Glomerular visceral epithelial cell (primary cell): Measurements from ENCODE around the gene UROC1.

Experiments
- DNase-seq: peaks from one replicate; pipeline ENCODE4 v3.0.0-alpha.2; 2016; ENCODE audit errors: extremely low spot score

The UROC1 gene

GRCh38 chr3:126494970-126495230 lies 22.7 kb downstream of the UROC1 start:
- no peak for DNase-seq

DNA sequence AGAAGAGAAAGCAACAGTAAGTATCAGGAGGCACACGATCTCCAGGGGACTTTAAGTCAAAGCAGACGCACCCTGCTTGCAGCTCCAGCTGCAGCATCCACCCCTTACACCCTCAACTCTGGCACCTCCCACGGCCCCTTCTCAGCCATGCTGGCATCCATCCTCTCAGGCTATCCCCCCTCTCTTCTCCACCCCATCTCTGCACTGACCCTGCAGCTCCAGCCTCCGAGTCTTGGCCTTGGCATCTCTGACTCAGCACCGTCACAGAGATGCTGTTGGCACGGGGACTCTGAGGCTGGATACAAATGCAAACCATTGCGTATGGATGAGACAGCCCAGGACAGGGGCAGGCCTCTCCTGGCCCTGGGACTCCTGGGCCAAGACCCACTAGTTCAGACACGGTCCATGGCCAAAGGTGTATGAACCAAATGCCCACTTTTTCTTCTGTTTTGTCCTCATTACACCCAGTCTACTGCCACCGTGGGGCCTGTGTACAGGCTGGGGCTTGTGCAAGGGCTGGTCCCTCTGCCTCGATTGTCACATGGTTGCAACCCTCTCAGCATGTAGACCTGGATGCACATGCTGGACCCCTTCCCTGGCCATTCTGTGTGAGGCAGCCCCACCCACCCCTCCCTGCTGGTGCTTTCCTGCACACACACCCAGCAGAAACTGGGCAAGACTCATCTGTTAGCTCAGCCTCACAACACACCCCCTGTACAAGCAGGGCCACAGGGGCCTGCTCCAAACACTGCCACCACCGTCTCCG lies 23.2 kb downstream of the UROC1 start:
- DNase-seq = no peak

DNA sequence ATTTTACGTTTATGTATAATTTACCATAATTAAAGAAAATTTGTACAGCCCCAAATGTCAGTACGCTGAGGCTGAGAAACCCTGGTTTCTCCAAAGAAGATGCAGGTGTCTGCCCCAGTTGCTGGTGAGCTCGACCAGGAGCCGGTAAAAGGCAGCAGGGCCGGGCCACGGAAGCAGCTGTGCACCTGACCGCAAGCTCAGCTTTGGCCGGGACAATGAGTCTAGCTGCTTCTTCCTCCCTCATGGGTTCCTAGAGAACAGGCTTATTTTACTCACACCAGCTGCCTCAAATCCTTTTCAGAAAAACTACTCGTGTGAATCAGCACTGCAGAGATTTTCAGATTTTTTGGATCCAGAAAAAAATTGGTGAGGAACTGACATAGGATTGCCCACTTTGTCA lies 23.8 kb downstream of the UROC1 start:
- DNase-seq = no peak

DNA sequence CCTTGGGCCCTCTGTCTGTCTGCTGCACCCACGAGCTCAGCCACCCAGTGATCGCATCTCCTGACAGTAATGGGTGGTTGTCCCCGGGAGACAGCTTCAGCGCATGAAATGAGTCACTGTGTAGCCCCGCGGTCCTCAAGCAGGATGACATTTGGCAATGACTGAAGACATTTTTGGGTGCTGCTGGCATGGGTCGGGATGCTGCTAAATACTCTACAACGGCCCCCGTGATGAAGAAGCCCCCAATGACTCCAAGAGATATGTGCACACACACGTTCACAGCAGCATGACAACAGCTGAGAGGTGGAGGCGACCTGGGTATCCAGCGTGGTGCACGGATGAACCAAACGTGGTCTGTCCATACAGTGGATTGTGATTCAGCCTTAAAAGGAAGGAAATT lies 24.5 kb downstream of the UROC1 start:
- no peak for DNase-seq

DNA sequence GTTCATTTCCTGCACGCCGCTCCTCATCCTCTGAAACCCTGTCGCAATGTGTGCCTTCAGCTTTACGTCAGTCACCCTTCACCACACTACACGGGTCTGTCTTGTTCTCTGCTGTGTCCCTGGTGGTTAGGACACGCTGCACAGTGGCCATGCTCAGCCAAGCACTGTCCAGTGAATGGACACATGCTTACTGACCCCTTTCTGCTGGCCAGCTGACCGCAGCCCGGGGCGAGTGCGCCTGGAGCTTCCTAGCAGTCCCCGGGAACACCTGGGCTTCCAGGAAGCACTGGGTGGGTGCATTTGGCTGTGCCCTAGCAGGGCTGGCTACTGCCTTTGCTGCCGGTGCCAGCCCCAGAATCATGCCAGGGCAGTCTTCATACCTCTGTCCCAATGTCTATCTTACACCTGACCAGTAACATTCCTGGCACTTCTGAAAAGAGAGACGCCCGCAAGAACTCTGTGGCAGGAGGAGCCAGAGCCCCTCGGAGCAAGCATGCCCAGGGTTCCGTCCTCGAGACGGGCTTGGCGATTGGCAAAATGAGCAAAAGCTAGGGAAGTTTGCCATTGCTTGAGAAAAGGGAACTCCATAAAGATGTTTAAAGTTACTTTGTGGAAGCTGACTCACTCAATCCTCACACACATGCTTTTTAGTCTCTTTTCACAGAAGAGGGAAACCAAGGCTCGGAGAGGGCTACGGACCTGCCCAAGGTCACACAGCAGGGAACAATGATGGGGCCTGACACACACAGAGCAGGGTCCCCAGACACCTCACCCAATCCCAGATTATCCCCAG lies 26.2 kb downstream of the UROC1 start:
- DNase-seq = no peak

- DNase-seq = no peak
These were observed 27.0 kb downstream of the UROC1 start for GRCh38 chr3:126490619-126491018.

DNA sequence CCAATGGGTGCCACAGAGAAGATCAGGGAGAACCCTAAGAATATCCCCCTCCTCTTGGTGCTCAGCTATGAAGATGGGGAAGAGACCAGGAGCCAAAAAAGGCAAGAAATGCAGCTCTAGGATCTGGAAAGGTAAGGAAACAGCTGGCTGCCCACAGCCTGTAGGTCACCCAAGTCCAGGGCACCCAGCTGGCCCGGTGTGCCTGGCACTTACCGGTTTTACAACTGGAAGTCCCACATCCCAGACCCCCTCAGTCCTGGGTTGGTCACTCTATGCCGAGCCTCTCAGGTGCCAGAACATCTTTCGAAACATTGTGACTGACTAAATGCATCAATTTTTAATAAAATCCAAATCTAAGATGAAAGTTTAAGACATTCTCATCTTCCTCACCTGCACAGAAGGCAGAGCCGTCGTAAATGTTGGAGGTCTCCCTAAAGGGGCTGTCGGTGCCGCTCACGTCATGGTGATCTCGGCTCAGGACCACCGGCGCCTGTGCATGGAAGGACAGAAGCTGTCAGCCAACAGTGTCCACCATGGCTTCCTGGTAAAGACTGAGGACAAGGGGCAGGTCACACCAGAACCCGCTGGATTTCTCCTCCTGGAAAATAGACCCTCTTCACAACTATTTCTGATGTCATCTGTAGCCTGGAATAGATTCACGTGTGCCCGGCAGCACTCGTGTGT lies 28.5 kb downstream of the UROC1 start:
- no peak for DNase-seq

- no peak for DNase-seq
These were observed 29.4 kb downstream of the UROC1 start for GRCh38 chr3:126488185-126488584.

- DNase-seq = no peak
These were observed 30.3 kb downstream of the UROC1 start for GRCh38 chr3:126487151-126487771.

GRCh38 chr3:126486360-126486847 lies 31.2 kb downstream of the UROC1 start:
- DNase-seq = no peak

GRCh38 chr3:126485956-126486355 lies 31.6 kb downstream of the UROC1 start:
- no peak for DNase-seq

- DNase-seq = no peak
These were observed 32.2 kb downstream of the UROC1 start for GRCh38 chr3:126485176-126485897.

- no peak for DNase-seq
These were observed 32.9 kb downstream of the UROC1 start for GRCh38 chr3:126484662-126485061.

GRCh38 chr3:126484148-126484547 lies 33.4 kb downstream of the UROC1 start:
- no peak for DNase-seq

- DNase-seq = no peak
These were observed 34.2 kb downstream of the UROC1 start for GRCh38 chr3:126483321-126483761.

DNA sequence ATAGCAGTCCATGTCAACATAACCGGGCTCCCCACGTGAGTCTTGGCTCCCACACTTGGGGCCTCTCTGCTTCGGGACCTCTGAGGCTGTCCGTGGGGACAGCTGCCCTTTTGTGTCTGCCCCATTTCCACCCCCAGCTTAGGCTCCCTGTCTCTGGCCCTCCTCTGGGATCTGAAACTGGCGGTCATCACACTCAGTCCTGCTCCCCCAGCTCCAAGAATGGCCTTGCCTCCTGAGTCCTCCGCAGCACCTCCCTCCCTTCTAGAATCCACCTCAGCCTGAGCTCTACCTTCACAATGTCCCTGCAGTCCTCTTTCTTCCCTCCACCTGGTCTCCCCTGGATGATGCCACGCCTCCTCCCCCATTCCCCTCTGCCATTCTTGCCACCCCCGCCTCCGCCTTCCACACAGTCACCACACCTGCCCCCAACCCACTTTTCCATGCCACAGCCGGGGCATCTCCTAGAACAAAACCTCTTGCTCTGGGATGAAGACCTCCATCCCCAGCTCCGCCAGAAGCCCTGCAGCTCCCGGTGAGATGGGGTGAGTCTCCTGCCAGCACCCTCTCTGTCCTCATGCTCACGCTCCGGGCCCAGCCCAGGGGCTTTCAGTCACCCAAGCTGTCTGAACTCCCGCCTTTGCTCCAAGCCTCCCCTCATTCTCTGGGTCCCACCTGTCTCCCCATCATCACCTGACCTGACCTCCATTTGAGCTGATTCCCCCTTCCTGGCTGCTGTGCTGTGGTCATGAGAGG lies 34.9 kb downstream of the UROC1 start:
- no peak for DNase-seq

DNA sequence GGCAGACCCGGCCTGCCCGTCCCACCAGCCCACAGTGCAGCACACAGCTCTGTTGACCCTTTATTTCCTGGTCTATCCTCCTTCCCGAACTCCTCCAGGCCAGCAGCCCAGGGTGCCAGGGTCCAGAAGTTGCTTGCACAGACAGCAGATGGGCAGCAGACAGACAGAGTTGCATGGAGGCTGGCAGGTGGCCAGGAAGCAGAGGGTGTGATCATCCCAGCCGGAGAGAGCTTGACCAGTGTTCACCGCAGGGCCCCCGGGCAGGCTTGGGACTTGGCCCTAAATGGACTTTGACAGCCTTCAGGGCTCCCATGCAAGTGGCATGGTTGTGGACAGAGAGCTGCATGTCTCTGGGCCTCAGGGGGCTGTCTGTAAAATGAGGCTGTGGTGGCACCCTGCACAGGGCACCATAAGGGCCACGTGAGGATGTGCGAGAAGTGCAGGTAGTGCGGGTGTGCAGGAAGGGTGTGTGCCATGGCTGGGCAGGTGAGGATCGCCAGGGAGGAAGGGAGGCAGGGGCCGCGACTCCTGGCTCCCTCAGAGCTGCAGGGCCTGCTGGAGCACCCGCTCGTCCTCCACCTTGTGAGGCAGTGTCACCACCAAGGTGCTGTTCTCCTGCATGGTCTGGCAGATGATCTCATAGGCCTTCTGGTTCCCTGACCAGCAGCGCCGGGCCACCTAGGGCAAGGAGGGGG lies 35.6 kb downstream of the UROC1 start:
- peak; percentile 68 for DNase-seq

DNA sequence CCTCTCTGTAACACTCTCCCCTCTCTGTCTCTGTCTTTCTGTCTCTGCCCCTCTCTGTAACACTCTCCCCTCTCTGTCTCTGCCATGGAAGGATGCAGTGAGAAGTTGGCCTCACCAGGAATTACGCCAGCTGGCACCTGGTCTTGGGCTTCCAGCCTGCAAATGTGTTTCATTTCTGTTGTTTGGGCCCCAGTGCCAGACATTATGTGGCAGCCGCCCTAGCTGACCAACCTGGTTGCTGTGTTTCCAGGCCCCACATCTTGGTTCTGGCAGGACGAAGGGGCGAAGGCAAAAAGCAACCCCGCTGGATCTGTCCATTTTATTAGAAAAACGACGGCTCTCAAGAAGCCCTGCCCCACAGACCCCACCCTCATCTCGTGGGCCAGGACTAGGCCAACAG lies 36.7 kb downstream of the UROC1 start:
- no peak for DNase-seq

- no peak for DNase-seq
These were observed 37.4 kb downstream of the UROC1 start for GRCh38 chr3:126480206-126480605.

DNA sequence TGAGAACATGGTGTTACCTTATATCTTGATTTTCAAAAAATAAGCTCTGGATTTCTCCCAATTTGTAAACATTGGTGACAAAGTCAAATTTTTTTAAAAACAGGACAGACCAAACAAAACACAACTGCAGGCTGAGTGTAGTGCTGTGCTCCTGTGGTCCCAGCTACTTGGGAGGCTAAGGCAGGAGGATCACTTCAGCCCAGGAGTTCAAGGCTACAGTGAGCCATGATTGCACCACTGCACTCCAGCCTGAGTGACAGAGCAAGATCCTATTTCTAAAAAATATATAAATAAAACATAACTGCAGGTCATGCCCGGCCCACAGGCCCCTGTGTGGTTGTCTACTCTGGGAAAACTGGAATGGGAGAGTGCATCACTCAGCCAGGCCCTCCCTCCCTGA lies 37.9 kb downstream of the UROC1 start:
- no peak for DNase-seq
